ENCODE data around the gene MUC6.

The MUC6 gene

GRCh38 chr11:1082728-1083620, 46.5 kb upstream of the MUC6 start:
- no peak for TF ChIP-seq CTCF (IDR thresholded peaks at IDR 0.05; ENCODE audit: low read depth, low read length, missing control alignments)
- no peak overlapping the region for H3K4me3 ChIP-seq (ENCODE audit: low read depth, low read length)
- no peak for DNase-seq (ENCODE audit: low read depth)

GRCh38 chr11:1082346-1082727, 45.8 kb upstream of the MUC6 start:
- no peak for TF ChIP-seq CTCF (IDR thresholded peaks at IDR 0.05; ENCODE audit: low read depth, low read length, missing control alignments)
- no peak for DNase-seq (ENCODE audit: low read depth)
- H3K4me3 ChIP-seq (ENCODE audit: low read depth, low read length) = no peak overlapping the region

- H3K4me3 ChIP-seq (ENCODE audit: low read depth, low read length) = no peak overlapping the region
- TF ChIP-seq CTCF (IDR thresholded peaks at IDR 0.05; ENCODE audit: low read depth, low read length, missing control alignments) = no peak
- no peak for DNase-seq (ENCODE audit: low read depth)
Observed at GRCh38 chr11:1081601-1082311, 45.2 kb upstream of the MUC6 start.

- TF ChIP-seq CTCF (IDR thresholded peaks at IDR 0.05; ENCODE audit: low read depth, low read length, missing control alignments) = no peak
- no peak for DNase-seq (ENCODE audit: low read depth)
- no peak overlapping the region for H3K4me3 ChIP-seq (ENCODE audit: low read depth, low read length)
Observed at GRCh38 chr11:1078191-1078601, 41.7 kb upstream of the MUC6 start.

GRCh38 chr11:1077417-1078119, 41.0 kb upstream of the MUC6 start:
- H3K4me3 ChIP-seq (ENCODE audit: low read depth, low read length) = no peak overlapping the region
- no peak for DNase-seq (ENCODE audit: low read depth)
- TF ChIP-seq CTCF (IDR thresholded peaks at IDR 0.05; ENCODE audit: low read depth, low read length, missing control alignments) = no peak

GRCh38 chr11:1077033-1077416, 40.5 kb upstream of the MUC6 start:
- no peak for TF ChIP-seq CTCF (IDR thresholded peaks at IDR 0.05; ENCODE audit: low read depth, low read length, missing control alignments)
- no peak overlapping the region for H3K4me3 ChIP-seq (ENCODE audit: low read depth, low read length)
- DNase-seq (ENCODE audit: low read depth) = no peak

Measured in GM12864 (cell line).